GM21515 (cell line): ENCODE data around the gene TSHZ2.
"Not testable (repeated sequence)": the region's sequence is repeated elsewhere in the genome, so short reads cannot be mapped to it uniquely, and the experiment has no call there.

Experiments
- ATAC-seq: cut with Tn5 transposase; IDR thresholded peaks from one replicate; pipeline ENCODE4 v1.9.1; 2021; ENCODE audit not compliant: unreplicated experiment

The TSHZ2 gene

GRCh38 chr20:53081916-53082863, 110.0 kb downstream of the TSHZ2 start:
- no peak for ATAC-seq

- ATAC-seq: no peak
Observed at GRCh38 chr20:53083411-53083810, 111.3 kb downstream of the TSHZ2 start.

GRCh38 chr20:53084408-53084997, 112.3 kb downstream of the TSHZ2 start:
- no peak for ATAC-seq

- ATAC-seq: no peak
Observed at GRCh38 chr20:53085720-53086119, 113.6 kb downstream of the TSHZ2 start.

GRCh38 chr20:53087037-53087777, 115.0 kb downstream of the TSHZ2 start:
- ATAC-seq: no peak

- no peak for ATAC-seq
Observed at GRCh38 chr20:53088786-53089185, 116.6 kb downstream of the TSHZ2 start.

GRCh38 chr20:53089851-53090250, 117.7 kb downstream of the TSHZ2 start:
- not testable (repeated sequence) for ATAC-seq

GRCh38 chr20:53091789-53092188, 119.6 kb downstream of the TSHZ2 start:
- no peak for ATAC-seq

- ATAC-seq: no peak
Observed at GRCh38 chr20:53092772-53093300, 120.7 kb downstream of the TSHZ2 start.

- ATAC-seq: no peak
Observed at GRCh38 chr20:53097371-53097770, 125.2 kb downstream of the TSHZ2 start.

- no peak for ATAC-seq
Observed at GRCh38 chr20:53097791-53098190, 125.6 kb downstream of the TSHZ2 start.

- ATAC-seq: no peak
Observed at GRCh38 chr20:53098621-53099020, 126.5 kb downstream of the TSHZ2 start.

- no peak for ATAC-seq
Observed at GRCh38 chr20:53099856-53100255, 127.7 kb downstream of the TSHZ2 start.

- no peak for ATAC-seq
Observed at GRCh38 chr20:53100476-53100911, 128.3 kb downstream of the TSHZ2 start.

GRCh38 chr20:53101992-53102760, 130.0 kb downstream of the TSHZ2 start:
- no peak for ATAC-seq

GRCh38 chr20:53103124-53103523, 131.0 kb downstream of the TSHZ2 start:
- no peak for ATAC-seq

GRCh38 chr20:53104884-53105283, 132.7 kb downstream of the TSHZ2 start:
- ATAC-seq: no peak

- no peak for ATAC-seq
Observed at GRCh38 chr20:53116733-53117132, 144.6 kb downstream of the TSHZ2 start.

- ATAC-seq: no peak
Observed at GRCh38 chr20:53122853-53123252, 150.7 kb downstream of the TSHZ2 start.

GRCh38 chr20:53124075-53124551, 152.0 kb downstream of the TSHZ2 start:
- no peak for ATAC-seq
